ENCODE data around the gene NDE1.
"Not testable (repeated sequence)": the region's sequence is repeated elsewhere in the genome, so short reads cannot be mapped to it uniquely, and the experiment has no call there.

The NDE1 gene

GRCh38 chr16:15692508-15692907 lies 42.5 kb downstream of the NDE1 start:
- not testable (repeated sequence) for DNase-seq (ENCODE audit: low read depth in 1 of 2, low spot score in 1 of 2)

DNA sequence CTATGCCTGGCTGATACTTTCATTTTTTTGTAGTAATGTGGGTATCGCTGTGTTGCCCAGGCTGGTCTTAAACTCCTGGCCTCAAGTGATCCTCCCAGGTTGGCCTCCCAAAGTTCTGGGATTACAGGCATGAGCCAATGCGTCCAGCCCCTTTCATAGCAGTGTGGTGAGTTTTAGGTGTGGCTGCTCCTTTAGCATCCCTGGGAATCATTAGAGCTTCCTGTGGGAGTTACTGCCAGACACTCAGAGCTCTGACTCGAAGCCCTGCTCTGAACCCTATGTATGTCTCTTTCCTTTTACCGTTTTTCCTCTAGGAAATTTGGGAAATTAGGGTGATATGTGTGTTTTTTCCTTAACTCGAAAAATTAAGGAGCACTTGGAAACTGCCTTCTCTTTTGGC lies 44.5 kb downstream of the NDE1 start:
- no peak for DNase-seq (ENCODE audit: low read depth in 1 of 2, low spot score in 1 of 2)

DNA sequence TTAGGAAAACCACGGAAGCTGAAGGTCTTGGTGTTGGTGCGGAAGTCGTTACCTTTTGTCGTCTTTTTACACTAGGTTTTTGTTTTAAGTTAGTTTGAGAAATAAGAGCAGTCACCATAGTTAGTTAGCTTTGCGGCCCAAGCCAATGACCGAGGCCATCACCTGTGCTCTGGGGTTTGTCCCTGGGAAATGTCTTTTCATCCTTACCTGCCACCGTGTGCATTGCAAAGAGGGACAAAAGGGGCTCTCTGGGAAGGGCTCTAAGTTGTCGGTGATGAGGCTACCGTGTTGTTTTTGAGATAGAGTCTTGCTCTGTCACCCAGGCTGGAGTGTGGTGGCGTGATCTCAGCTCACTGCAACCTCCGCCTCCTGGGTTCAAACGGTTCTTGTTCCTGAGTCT lies 49.8 kb downstream of the NDE1 start:
- DNase-seq (ENCODE audit: low read depth in 1 of 2, low spot score in 1 of 2), result no peak

DNA sequence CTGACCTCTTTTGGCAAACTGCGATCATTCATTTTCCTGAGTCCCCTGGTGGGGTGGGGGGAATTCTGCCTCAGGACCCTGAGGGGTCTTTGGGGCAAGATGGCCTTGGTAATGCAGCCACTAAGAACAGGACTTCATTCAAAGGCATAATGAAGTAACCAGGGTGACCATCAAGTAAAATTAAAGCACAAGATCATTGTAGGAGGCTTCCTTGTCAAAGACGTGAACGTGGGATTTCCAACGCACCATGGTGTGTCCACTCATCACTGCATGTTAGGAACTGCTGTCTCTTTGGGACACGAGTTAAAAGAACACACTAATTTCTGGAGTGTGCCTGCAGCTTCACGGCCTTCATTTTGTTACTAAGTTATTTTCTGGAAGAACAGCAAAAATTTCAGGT lies 51.3 kb downstream of the NDE1 start:
- no peak for DNase-seq (ENCODE audit: low read depth in 1 of 2, low spot score in 1 of 2)

- DNase-seq (ENCODE audit: low read depth in 1 of 2, low spot score in 1 of 2), result no peak
These were observed 52.2 kb downstream of the NDE1 start for GRCh38 chr16:15701975-15702970.

GRCh38 chr16:15703029-15703736 lies 53.1 kb downstream of the NDE1 start:
- no peak for DNase-seq (ENCODE audit: low read depth in 1 of 2, low spot score in 1 of 2)

- DNase-seq (ENCODE audit: low read depth in 1 of 2, low spot score in 1 of 2), result peak; percentile 64 to 69
These were observed 54.5 kb downstream of the NDE1 start for GRCh38 chr16:15704545-15704987.

- DNase-seq (ENCODE audit: low read depth in 1 of 2, low spot score in 1 of 2), result no peak
These were observed 55.1 kb downstream of the NDE1 start for GRCh38 chr16:15705064-15705565.

DNA sequence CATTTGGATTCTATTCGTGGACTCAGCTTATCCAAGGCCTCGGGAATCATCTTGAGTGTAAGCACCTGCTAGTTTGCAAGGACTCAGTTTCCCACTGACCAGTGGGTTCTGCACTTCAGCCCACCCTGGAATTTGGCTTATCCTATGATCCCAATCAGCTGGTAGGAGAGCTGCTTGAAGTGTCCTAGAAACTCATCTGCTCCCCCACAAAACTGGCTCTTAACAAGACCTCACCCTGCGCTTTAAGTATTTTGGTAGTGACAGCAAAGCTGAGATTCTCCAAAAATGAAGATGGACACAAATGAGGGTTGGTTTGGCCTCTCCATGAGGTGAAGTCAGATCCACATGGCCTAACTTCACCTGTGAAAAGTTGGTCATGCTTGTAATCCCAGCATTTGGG lies 57.3 kb downstream of the NDE1 start:
- DNase-seq (ENCODE audit: low read depth in 1 of 2, low spot score in 1 of 2), result no peak

- DNase-seq (ENCODE audit: low read depth in 1 of 2, low spot score in 1 of 2), result no peak
These were observed 58.1 kb downstream of the NDE1 start for GRCh38 chr16:15708096-15708495.

- DNase-seq (ENCODE audit: low read depth in 1 of 2, low spot score in 1 of 2), result no peak
These were observed 59.0 kb downstream of the NDE1 start for GRCh38 chr16:15708997-15709396.

GRCh38 chr16:15714393-15715172 lies 64.5 kb downstream of the NDE1 start:
- DNase-seq (ENCODE audit: low read depth in 1 of 2, low spot score in 1 of 2), result no peak

DNA sequence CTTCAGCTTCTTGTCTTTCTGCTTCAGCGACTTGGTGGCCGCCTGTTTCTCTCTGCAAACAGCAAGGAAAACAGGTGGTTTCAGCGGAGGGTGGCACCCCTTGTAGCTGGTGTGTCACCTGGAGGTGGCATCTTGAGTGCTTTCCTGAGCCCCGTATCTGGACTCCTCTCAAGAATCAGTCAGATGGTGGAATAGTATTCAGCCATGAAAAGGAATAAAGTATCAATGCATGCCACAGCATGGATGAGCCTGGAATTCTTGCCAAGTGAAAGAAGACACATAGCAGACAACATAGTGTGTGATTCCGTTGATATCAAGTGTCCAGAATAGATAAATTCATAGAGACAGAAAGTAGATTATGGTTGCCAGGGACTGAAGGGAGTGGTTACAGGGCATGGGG lies 65.2 kb downstream of the NDE1 start:
- no peak for DNase-seq (ENCODE audit: low read depth in 1 of 2, low spot score in 1 of 2)

DNA sequence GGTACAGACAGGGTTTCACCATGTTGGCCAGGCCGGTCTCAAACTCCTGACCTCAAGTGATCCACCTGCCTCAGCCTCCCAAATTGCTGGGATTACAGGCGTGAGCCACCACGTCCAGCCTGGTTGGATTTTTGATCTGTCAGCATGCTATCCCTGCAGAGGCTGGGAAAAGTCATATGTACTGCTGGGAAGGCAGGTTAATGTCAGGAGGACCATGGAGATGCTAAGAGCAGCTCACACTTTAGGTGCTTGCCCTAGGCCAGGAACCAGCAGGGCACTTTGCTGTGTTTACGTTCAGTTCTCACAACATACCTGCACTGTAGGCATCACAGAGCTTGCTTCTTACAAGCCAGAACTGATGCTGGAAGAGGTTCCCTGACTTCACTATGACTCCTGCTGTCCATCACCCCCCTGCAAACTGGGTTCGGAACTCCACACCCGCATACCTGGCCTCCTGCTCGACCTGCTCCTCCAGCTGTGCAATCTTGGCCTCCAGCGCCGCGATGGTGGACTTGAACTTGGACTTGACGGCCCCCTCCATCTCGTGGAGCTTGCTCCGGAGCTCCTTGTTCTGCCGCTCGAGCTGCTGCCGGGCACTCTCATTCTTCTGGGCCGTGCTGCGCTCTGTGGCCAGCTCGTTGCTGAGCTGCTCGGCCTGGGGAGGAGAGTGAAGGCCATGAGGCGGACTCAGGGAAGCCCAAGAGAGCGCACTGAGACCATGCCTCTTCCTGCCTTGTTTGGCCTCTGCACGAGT lies 66.8 kb downstream of the NDE1 start:
- DNase-seq (ENCODE audit: low read depth in 1 of 2, low spot score in 1 of 2), result no peak

- DNase-seq (ENCODE audit: low read depth in 1 of 2, low spot score in 1 of 2), result no peak
These were observed 71.0 kb downstream of the NDE1 start for GRCh38 chr16:15721018-15721417.

DNA sequence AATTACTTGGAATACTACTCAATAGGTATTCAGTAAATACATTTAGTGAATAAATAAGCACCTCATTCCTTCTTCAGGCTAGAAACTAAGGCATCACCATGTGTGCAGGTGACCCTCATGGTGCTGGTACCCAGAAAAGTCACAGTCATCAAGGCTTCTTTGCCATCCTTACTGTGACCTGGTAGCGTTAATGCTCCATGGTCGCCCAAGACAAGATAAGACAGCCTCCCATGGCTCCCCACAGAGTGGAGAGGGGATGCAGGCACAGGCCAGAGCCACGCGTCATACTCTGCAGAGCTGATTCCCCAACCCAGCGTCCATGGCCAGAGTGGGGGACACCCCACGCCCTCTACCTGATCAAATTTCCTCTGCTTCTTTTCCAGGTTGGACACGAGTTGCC lies 73.8 kb downstream of the NDE1 start:
- DNase-seq (ENCODE audit: low read depth in 1 of 2, low spot score in 1 of 2), result no peak

DNA sequence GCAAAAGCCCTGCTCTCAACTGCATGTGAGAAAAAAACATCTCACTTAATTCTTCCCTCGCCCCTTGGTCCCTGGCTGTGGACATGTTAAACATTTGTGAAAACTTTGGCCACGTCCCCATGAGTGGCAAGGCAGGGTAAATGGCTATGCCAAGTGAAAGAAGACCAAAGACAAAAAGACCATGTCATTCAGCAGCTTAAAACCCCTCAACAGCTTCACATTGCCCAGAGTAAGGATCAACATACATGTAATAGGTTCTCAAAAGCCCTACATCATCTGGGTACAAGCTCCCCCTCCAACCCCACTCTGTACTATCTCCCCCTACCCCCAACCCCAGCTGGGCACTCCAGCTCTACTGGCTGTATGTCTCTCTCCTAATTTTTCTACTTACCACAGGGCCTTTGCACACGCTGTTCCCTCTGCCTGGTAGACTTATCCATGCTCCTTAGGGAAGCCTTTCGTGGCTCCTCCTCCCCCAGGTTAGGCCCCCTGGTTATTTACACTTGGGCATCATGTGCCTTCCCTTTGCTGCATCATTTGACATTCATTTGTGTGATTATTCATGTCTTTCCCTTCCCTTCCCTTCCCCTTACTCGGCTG lies 75.7 kb downstream of the NDE1 start:
- DNase-seq (ENCODE audit: low read depth in 1 of 2, low spot score in 1 of 2), result no peak

DNA sequence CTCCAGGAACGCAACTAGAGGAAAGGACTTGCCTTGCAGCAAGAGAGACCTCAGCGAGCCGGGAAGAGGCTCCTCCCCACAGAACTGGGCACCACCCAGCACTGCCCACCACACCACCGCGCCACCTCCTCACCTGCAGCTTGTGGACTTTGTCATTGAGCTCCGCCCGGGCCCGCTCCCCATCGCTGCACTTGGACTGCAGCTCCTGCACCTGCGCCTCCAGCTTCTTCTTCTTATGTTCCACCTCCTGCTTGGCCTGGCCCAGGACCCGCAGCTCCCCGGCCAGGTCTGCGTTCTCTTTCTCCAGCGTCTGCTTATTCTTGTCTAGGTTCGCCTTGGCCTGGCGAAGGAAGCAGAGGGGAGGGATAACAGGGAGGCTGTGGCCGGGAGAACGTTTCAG lies 76.7 kb downstream of the NDE1 start:
- DNase-seq (ENCODE audit: low read depth in 1 of 2, low spot score in 1 of 2), result no peak

DNA sequence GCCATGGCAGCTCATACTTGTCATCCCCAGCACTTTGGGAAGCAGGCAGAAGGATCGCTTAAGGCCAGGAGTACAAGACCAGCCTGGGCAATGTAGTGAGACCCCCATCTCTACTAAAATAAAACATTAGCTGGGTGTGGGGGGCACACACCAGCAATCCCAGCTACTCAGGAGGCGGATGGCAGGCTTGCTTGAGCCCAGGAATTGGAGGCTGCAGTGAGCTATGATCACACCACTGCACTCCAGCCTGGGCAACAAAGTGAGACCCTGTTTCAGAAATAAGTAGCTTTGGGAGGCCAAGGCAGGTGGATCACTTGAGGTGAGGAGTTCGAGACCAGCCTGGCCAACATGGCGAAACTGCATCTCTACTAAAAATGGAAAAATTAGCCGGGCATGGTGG lies 77.7 kb downstream of the NDE1 start:
- DNase-seq (ENCODE audit: low read depth in 1 of 2, low spot score in 1 of 2), result not testable (repeated sequence)

DNA sequence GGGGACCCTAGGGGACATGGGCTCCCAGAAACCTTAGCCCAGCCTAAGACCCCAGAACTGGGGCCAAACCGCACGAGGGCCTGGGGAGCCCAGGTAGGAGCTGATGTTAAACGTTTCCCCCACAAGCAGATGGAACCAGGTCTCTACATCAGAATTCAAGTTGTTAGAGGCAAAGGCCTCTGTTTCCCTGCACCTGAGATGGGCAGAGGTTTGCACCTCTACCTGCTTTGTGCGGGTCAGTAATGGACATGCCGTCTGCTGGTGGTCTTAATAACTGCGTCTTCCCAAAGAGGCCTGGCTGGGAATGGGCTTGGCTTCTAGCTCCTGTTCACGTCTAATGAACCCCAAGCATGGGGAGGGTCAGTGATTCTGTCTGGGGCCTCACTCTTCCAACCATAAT lies 79.1 kb downstream of the NDE1 start:
- DNase-seq (ENCODE audit: low read depth in 1 of 2, low spot score in 1 of 2), result no peak

Measured in activated CD4-positive, alpha-beta T cell treated with anti-CD3 and anti-CD28 coated beads, Interleukin-2, amount 50 U/mL, for 24 hours (primary cell).